ENCODE results near the gene MKNK2. TPM values are rescaled to one million over a fixed set of nuclear protein-coding genes. Genes with fewer than 3 reads are reported as not detected.
A peak's percentile ranks its signal among the peaks of the same experiment; 100 is the strongest.

The MKNK2 gene
- total and polyA plus RNA-seq, 3 experiments from 2014 or later: 50.8 to 147 (median 137) TPM

GRCh38 chr19:2079076-2079864, 28.2 kb upstream of the MKNK2 start:
- ChIA-PET CTCF (interaction anchor here (1.5 to 1.7 kb wide), 2 partner anchors 10 to 60 kb away, joined by 4 to 7 read pairs; no protein-coding TSS in a partner anchor), POLR2A (no interaction called here)
- H3K27ac ChIP-seq (ENCODE audit: low read depth, low read length): peak overlapping the region; percentile 18
- Mint-ChIP-seq H3K9me3 (no peaks in the 10 kb centered on the region), H3K27me3 (no peaks in the 10 kb centered on the region), H3K27ac (peak overlapping the region in 6 of 8 donors; percentile 53 to 98 (median 90)), H3K4me1 (peaks cover 43 to 57% (median 44%) of the 10 kb centered on the region in 3 donors), H3K36me3 (peaks cover 0 to 84% (median 7%) of the 10 kb centered on the region in 3 donors), H3K4me3 (peak overlapping the region in 6 of 7 donors; percentile 52 to 99 (median 96))
- no peaks in the 10 kb centered on the region for H3K27me3 ChIP-seq (ENCODE audit: insufficient read depth, low read length, poor library complexity, severe bottlenecking)
- DNase-seq: no peak
- H3K36me3 ChIP-seq (ENCODE audit: insufficient read depth, low read length): peaks cover 48% of the 10 kb centered on the region
- no peak overlapping the region for H3K4me3 ChIP-seq (ENCODE audit: low read length)
- peaks cover 58% of the 10 kb centered on the region for H3K4me1 ChIP-seq (ENCODE audit: insufficient read depth, low read length)
- no peaks in the 10 kb centered on the region for H3K9me3 ChIP-seq (ENCODE audit: low read length)

DNA sequence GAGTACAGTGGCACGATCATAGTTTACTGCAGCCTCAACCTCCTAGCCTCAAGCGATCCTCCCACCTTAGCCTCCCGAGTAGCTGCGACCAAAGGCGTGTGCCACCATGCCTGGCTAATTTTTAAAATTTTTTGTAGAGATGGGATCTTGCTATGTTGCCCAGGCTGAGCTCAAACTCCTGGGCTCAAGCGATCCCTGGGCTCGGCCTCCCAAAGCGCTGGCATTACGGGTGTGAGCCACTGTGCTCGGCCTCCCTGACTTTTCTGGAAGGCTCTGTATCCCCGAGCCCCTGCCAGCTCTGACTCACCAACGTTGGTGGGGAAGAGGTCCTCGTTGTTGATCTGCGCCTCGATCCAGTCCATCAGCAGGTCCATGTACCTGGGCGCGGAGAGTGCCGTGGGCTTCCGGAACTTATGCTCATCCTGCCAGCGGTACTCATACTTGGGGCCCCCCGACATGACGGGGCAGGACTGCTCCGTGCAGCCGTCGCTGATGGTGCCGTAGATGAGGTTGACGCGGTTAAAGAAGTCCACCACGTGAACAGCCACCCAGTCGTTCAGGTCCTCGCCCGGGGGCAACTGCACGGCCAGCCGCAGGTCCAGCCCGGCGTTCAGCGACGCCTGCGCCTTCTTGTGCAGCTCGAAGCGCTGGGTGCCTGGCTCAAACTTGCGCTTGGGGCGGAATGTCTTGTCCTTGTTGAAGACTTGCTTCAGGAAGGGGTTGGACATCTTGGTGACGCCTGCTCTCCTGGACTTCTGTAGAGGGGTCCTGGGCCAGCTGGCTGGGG, 27.0 kb upstream of the MKNK2 start:
- no peaks in the 10 kb centered on the region for H3K9me3 Mint-ChIP-seq

DNA sequence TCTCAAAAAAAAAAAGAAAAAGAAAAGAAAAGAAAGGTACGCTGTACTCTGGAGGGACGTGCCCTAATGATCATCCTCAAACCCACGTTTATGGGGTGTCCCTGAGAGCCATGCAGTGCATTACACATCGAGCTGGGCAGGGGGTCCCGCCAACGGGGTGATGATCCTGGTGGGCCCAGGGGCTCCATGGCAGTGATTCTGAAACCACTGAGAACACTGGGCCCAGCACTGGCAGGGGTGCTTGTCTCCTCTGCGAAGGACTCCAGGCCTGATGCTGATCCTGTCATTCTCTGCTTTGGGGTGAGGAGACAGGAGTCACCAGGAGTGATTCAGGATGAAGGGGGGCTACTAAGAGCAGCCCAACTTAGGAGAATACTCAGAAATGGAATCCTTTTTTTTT, 26.4 kb upstream of the MKNK2 start:
- H3K4me1 ChIP-seq (ENCODE audit: insufficient read depth, low read length): peaks cover 51% of the 10 kb centered on the region
- H3K9me3 ChIP-seq (ENCODE audit: low read length): no peaks in the 10 kb centered on the region
- H3K4me3 ChIP-seq (ENCODE audit: low read length): no peak overlapping the region
- peak overlapping the region in 1 of 7 donors; percentile 54 for H3K4me3 Mint-ChIP-seq
- no peaks in the 10 kb centered on the region for H3K9me3 Mint-ChIP-seq
- peaks cover 34 to 48% (median 35%) of the 10 kb centered on the region in 3 donors for H3K4me1 Mint-ChIP-seq
- peaks cover 3 to 89% (median 11%) of the 10 kb centered on the region in 3 donors for H3K36me3 Mint-ChIP-seq
- no peak for DNase-seq
- ChIA-PET CTCF (interaction anchor here (1.5 to 1.7 kb wide), 2 partner anchors 8 to 58 kb away, joined by 4 to 7 read pairs; no protein-coding TSS in a partner anchor), POLR2A (no interaction called here)
- H3K27ac ChIP-seq (ENCODE audit: low read depth, low read length): no peak overlapping the region
- H3K36me3 ChIP-seq (ENCODE audit: insufficient read depth, low read length): peaks cover 66% of the 10 kb centered on the region
- H3K27ac Mint-ChIP-seq: peak overlapping the region in 3 of 8 donors; percentile 57 to 62 (median 60)
- no peaks in the 10 kb centered on the region for H3K27me3 ChIP-seq (ENCODE audit: insufficient read depth, low read length, poor library complexity, severe bottlenecking)
- no peaks in the 10 kb centered on the region for H3K27me3 Mint-ChIP-seq

More for the DNA sequence above, 27.0 kb upstream of the MKNK2 start:
- H3K27me3 Mint-ChIP-seq: no peaks in the 10 kb centered on the region
- CTCF ChIA-PET: interaction anchor here (1.0 to 1.7 kb wide), 3 partner anchors 9 to 148 kb away, joined by 3 to 7 read pairs (median 4); no protein-coding TSS in a partner anchor
- POLR2A ChIA-PET: no interaction called here
- Histone ChIP-seq H3K4me1 (ENCODE audit: insufficient read depth, low read length) (peaks cover 58% of the 10 kb centered on the region), H3K27ac (ENCODE audit: low read depth, low read length) (no peak overlapping the region), H3K36me3 (ENCODE audit: insufficient read depth, low read length) (peaks cover 60% of the 10 kb centered on the region), H3K4me3 (ENCODE audit: low read length) (no peak overlapping the region), H3K27me3 (ENCODE audit: insufficient read depth, low read length, poor library complexity, severe bottlenecking) (no peaks in the 10 kb centered on the region), H3K9me3 (ENCODE audit: low read length) (no peaks in the 10 kb centered on the region)
- peak overlapping the region in 2 of 8 donors; percentile 26 to 60 for H3K27ac Mint-ChIP-seq
- H3K4me1 Mint-ChIP-seq: peaks cover 38 to 52% (median 41%) of the 10 kb centered on the region in 3 donors
- no peak for DNase-seq
- H3K4me3 Mint-ChIP-seq: peak overlapping the region in 2 of 7 donors; percentile 68 to 94
- peaks cover 0 to 86% (median 8%) of the 10 kb centered on the region in 3 donors for H3K36me3 Mint-ChIP-seq

GRCh38 chr19:2076526-2076944, 25.5 kb upstream of the MKNK2 start:
- peaks cover 27 to 41% (median 29%) of the 10 kb centered on the region in 3 donors for H3K4me1 Mint-ChIP-seq
- DNase-seq: no peak
- ChIA-PET CTCF (no interaction called here), POLR2A (no interaction called here)
- H3K27me3 Mint-ChIP-seq: no peaks in the 10 kb centered on the region
- no peak overlapping the region for H3K4me3 ChIP-seq (ENCODE audit: low read length)
- H3K36me3 ChIP-seq (ENCODE audit: insufficient read depth, low read length): peaks cover 71% of the 10 kb centered on the region
- H3K9me3 ChIP-seq (ENCODE audit: low read length): no peaks in the 10 kb centered on the region
- no peaks in the 10 kb centered on the region for H3K9me3 Mint-ChIP-seq
- no peaks in the 10 kb centered on the region for H3K27me3 ChIP-seq (ENCODE audit: insufficient read depth, low read length, poor library complexity, severe bottlenecking)
- peak overlapping the region in 1 of 7 donors; percentile 16 for H3K4me3 Mint-ChIP-seq
- no peak overlapping the region for H3K27ac ChIP-seq (ENCODE audit: low read depth, low read length)
- H3K27ac Mint-ChIP-seq: peak overlapping the region in 3 of 8 donors; percentile 33 to 67 (median 62)
- peaks cover 43% of the 10 kb centered on the region for H3K4me1 ChIP-seq (ENCODE audit: insufficient read depth, low read length)
- peaks cover 5 to 89% (median 13%) of the 10 kb centered on the region in 3 donors for H3K36me3 Mint-ChIP-seq

DNA sequence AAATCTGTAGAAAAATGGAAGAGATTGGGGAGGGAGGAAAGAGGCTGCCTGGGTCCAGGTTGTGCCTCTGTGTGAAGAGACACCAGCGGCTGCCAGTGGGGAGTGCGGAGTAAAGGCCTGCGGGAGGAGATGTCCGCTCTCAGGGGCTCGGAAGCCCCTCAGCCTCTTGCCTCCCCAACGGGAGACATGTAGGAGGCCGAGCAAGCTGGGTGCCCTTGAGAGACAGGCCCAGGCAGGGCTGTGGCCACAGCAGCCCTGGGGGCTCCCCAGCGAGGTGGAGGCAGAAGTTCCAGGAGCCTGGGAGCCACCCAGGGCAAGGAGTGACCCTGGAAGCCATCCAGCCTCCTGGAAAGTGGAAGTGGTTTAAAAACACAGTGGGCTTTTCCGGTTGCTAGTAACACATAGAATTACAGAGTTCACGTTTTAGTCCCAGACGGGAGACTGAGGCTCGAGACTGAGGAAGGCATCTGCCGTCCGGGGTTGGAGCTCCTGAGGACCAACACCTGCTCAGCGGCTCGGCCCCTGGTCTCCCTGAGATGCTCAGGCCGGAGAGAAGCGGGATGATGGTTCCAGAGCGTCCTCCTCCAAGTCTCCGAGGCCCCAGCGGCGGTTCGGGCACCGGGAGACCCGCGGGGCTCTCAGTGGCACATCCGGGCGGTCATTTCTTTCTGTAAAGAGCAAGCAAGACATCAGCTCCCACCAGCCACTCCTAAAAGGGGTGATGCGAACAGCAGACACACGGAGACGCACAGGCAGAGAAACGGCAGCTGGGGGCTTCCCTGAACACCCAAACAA, 21.9 kb upstream of the MKNK2 start:
- Mint-ChIP-seq H3K9me3 (no peaks in the 10 kb centered on the region), H3K4me3 (peak overlapping the region in 1 of 7 donors; percentile 43), H3K4me1 (peaks cover 18 to 23% (median 21%) of the 10 kb centered on the region in 3 donors), H3K36me3 (peaks cover 5 to 69% (median 14%) of the 10 kb centered on the region in 3 donors), H3K27me3 (no peaks in the 10 kb centered on the region), H3K27ac (peak overlapping the region; percentile 47 to 89 (median 72))
- no peak overlapping the region for H3K27ac ChIP-seq (ENCODE audit: low read depth, low read length)
- H3K27me3 ChIP-seq (ENCODE audit: insufficient read depth, low read length, poor library complexity, severe bottlenecking): no peaks in the 10 kb centered on the region
- DNase-seq: no peak
- no peak overlapping the region for H3K4me3 ChIP-seq (ENCODE audit: low read length)
- no peaks in the 10 kb centered on the region for H3K9me3 ChIP-seq (ENCODE audit: low read length)
- peaks cover 49% of the 10 kb centered on the region for H3K36me3 ChIP-seq (ENCODE audit: insufficient read depth, low read length)
- H3K4me1 ChIP-seq (ENCODE audit: insufficient read depth, low read length): peaks cover 25% of the 10 kb centered on the region
- ChIA-PET CTCF (interaction anchor here (0.7 to 6.8 kb wide), 2 partner anchors 20 to 145 kb away, joined by 3 to 40 read pairs; partner anchors contain the start of gene MOB3A), POLR2A (no interaction called here)

- peaks cover 5 to 51% (median 14%) of the 10 kb centered on the region in 3 donors for H3K36me3 Mint-ChIP-seq
- H3K27me3 Mint-ChIP-seq: no peaks in the 10 kb centered on the region
- no peak for DNase-seq
- H3K27ac ChIP-seq (ENCODE audit: low read depth, low read length): no peak overlapping the region
- no peaks in the 10 kb centered on the region for H3K27me3 ChIP-seq (ENCODE audit: insufficient read depth, low read length, poor library complexity, severe bottlenecking)
- H3K4me1 ChIP-seq (ENCODE audit: insufficient read depth, low read length): peaks cover 17% of the 10 kb centered on the region
- H3K4me3 ChIP-seq (ENCODE audit: low read length): no peak overlapping the region
- peak overlapping the region in 1 of 7 donors; percentile 12 for H3K4me3 Mint-ChIP-seq
- H3K9me3 ChIP-seq (ENCODE audit: low read length): no peaks in the 10 kb centered on the region
- peaks cover 18 to 23% (median 18%) of the 10 kb centered on the region in 3 donors for H3K4me1 Mint-ChIP-seq
- ChIA-PET POLR2A (interaction anchor here (0.6 to 1.0 kb wide), 3 partner anchors 13 to 52 kb away, joined by 3 to 5 read pairs (median 3); no protein-coding TSS in a partner anchor), CTCF (interaction anchor here (0.7 to 6.8 kb wide), 7 partner anchors 12 to 141 kb away, joined by 3 to 49 read pairs (median 4); partner anchors contain the start of gene MOB3A)
- no peaks in the 10 kb centered on the region for H3K9me3 Mint-ChIP-seq
- H3K36me3 ChIP-seq (ENCODE audit: insufficient read depth, low read length): peaks cover 34% of the 10 kb centered on the region
- H3K27ac Mint-ChIP-seq: peak overlapping the region in 6 of 8 donors; percentile 60 to 94 (median 86)
Measured at GRCh38 chr19:2070986-2071673, 20.1 kb upstream of the MKNK2 start.
